GM12874 (cell line): ENCODE data around the gene LMNB1.

Source experiments
- CTCF ChIP-seq: IDR thresholded peaks from 2 replicates; pipeline ENCODE4 v1.5.1; 2011; ENCODE audit warnings: low read depth, mild to moderate bottlenecking, control low read depth, low read length, moderate library complexity; ENCODE audit not compliant: insufficient read depth

The LMNB1 gene

DNA sequence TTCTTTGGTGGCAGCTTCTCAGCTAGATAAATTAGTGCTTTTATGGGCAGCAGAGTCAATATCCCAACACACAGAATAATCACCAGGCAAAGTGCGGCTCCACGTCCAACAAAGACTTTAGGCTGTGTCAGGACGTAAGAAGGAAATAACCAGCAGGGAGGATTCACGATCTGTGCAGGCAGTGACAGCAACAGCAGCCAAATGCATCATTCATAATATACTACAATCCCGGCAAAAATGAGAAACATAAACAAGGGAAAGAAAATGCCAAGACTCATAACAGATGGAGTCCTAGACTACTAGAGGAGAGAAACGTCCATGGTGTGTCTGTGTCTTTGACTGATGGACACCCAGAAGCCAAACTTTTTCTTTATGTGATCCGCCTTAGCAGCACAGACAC lies 100.7 kb downstream of the LMNB1 start:
- no peak for TF ChIP-seq CTCF

DNA sequence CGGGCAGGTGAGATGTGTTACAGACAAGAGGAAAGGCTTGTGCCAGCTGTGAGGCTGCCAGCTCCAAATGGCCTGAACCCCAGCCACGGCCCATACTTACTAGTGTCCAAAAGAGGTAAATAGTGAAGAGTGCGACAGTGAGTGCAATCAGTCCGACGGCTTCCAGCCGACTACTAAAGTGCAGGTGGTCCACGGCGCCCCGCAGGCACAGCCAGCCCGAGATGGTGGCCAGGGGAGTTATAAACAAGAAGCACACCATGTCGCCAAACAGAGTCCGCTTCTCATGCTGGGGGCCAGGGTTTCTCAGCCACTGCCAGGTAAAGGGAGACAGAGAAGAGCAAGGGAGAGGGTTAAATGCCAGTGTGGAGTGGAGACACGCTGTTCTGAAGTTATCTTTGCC lies 101.1 kb downstream of the LMNB1 start:
- no peak for TF ChIP-seq CTCF

DNA sequence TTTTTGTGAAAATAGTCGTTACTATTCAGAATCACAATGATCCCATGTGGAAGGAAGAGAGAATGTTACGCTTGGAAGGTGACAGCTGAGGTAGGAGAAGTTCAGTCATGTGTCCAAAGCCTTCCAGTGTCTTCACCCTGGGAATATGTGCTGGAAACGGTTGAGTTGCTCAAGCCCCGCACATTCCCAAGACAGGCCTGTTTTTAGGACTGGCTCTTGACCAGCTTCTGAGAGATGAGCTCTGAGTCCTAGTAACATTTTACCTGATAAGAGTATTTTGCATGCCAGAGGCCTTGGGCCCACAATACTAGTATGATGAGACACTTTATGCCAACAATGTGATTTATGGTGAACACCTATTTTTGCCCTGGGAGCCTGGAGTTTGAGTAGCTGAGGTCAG lies 101.7 kb downstream of the LMNB1 start:
- no peak for TF ChIP-seq CTCF

GRCh38 chr5:126881821-126882600 lies 105.1 kb downstream of the LMNB1 start:
- TF ChIP-seq CTCF, result no peak

DNA sequence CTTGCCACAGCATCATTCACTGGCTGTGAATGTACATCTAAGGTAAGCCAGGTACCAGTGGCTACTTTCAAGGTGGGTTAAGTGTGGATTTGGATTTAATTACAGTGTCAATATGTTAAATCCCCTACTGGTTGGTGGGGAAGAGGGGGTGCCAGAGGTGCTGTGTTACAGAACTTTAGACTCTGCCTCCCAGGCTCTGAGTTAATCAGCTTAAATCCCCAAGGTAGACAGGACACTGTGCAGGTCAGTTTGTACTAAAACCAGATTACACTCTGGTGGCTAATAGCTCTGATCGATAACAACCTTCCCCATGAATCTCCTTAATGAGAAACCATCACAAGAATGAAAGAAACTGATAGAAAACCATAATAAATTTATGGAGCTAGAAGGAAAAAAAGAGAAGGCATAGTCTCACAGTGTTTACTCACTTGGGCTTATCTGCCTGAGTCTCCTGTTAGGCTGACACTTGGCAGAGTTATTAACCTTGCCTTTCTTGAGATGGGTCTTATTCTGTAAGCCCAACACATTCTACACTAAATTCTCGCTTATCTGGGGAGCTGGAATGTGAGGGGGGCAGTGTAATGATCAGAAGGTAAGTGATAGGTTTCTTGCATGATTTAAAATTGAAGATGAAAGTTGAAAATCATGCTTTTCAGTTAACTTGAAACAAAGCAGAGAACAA lies 106.8 kb downstream of the LMNB1 start:
- TF ChIP-seq CTCF, result no peak

GRCh38 chr5:126884269-126884819 lies 107.4 kb downstream of the LMNB1 start:
- TF ChIP-seq CTCF, result no peak
